Inferior parietal cortex (tissue), 1 donor: Measurements from ENCODE around the gene GNPTAB.
A peak's percentile ranks its signal among the peaks of the same experiment; 100 is the strongest.
"Not testable (repeated sequence)": the region's sequence is repeated elsewhere in the genome, so short reads cannot be mapped to it uniquely, and the experiment has no call there.

Experiments
- DNase-seq: peaks from one replicate; pipeline ENCODE4 v3.0.0-alpha.2; 2016; ENCODE audit errors: extremely low spot score

The GNPTAB gene

DNA sequence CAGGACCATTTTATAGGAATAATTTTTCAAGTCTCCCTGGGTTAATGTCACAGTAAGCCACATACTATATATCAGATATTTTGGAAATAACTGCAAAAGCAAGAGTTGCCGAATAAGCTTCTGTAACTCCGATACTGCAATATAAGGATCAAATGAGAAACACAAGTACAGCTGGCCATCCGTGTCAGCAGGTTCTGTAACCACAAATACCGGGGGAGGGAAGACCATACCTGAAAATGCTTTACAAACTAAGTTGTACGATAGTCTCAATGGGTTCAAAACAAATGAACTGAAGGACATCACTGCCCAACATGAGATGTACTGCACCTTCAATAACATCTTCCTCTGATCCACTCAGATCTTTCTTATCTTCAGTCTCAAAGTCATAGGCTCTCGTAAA lies 93.3 kb downstream of the GNPTAB start:
- no peak for DNase-seq

DNA sequence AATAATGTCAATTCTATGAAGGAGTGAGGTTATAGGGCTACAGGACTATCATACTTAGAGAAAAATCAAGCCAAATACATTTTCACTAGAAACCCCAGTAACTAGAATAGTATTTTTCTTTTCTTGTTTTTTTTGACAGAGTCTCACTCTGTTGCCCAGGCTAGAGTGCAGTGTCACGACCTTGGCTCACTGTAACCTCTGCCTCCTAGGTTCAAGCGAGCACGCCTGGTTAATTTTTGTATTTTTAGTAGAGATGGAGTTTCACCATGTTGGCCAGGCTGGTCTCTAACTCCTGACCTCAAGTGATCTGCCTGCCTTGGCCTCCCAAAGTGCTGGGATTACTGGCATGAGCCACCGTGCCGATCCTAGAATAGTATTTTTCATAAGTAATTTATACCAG lies 96.3 kb downstream of the GNPTAB start:
- DNase-seq: not testable (repeated sequence)

DNA sequence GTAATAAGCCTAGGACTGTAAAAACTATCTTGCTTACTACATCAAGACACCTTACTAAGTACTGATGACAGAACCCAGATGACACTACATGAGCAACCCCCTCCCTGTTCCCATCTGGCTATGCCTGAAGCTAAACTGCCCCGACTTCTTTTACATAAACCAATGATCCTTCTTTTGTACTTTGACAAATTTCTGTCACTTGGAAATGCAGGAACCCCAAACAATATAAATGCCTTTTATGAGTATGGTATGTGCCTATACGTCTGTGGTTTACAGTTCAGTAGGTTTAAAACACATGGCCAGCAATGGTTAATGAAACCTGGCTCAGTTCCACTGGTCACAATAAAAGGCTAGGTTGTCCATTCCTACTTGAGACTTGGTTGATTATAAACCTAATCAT lies 97.6 kb downstream of the GNPTAB start:
- DNase-seq: no peak

DNA sequence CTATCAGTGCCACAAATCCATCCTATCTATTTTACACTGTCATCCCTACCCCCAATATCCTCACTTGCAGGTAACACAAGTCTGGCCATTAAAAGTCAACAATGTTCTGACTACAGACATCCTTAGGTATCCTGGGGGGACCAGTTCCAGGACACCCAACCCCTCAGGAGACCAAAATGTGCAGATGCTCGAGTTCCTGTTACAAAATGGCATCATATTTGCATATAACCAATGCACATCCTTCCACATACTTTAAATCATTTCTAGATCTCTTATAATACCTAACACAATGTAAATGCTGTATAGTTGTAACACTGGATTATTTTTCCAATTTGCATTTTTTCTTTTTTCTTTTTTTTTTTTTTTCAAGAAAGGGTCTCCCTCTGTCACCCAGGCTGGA lies 98.4 kb downstream of the GNPTAB start:
- no peak for DNase-seq

DNA sequence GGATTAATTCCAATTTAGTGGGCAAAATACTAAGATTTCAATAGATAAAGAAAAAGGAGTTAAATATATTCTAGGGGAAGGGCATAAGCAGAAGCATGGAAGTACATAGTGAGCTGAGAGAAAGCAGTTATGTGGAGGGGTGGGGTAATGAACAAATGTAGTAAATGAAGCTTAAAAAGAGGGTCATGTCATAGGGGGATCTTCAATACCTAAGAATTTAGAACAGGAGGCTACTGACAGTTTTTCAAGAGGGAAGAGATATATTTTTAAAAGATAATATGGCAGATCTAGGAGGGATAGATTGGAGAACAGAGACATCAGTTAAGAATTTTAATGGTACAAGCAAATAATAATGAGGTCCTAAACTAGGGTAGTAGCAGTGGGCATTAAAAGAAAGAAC lies 100.9 kb downstream of the GNPTAB start:
- no peak for DNase-seq

DNA sequence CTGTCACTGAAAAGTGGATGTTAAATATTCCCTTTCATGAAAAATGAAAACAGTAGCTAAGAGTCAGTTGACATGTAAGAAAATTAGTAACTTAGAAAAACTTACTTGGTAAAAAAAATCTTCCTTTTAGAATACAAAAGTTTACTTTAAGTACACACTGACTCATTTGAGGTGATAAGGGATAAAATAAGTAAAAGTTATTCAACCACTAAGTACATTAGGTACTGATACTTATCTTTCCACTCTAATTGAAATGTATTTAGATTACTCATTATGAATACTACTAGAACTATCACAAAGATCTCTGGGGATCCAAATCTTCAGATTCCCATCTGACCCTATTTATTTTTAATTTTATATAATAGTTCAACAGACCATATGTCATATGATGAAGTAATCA lies 103.7 kb downstream of the GNPTAB start:
- DNase-seq: no peak

DNA sequence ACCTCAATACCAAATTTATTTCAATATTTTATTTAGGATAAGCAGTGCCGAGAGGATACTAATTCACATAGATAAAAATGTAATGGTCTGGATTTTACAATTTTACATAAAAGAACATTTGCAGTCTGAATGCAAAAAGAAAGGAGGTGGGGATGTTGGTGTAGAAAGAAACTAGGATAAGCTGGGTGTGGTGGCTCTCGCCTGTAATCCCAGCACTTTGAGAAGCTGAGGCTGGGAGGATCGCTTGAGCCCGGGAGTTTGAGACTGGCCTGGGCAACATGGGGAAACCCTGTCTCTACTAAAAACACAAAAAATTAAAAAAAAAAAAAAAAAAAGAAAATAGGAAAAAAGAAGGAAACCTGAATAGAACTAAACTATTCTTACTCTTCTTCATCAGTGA lies 108.4 kb downstream of the GNPTAB start:
- no peak for DNase-seq

DNA sequence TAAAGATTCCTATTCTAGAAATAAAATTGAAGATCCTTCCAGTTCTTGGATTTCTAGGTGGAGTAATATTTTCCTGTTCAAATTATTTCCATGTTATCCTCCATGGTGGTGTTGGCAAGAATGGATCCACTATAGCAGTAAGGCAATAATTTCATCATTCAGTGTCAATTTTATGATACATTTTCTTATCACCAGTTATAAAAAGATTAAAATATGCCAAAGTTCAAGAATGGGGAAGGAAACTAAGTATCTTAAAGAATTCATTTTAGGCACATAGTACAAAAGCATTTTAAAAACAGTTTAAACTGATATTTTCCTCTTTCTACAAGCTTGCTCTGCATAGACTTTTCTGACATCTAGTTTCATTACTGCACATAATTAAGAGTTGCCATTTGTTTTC lies 110.6 kb downstream of the GNPTAB start:
- no peak for DNase-seq

DNA sequence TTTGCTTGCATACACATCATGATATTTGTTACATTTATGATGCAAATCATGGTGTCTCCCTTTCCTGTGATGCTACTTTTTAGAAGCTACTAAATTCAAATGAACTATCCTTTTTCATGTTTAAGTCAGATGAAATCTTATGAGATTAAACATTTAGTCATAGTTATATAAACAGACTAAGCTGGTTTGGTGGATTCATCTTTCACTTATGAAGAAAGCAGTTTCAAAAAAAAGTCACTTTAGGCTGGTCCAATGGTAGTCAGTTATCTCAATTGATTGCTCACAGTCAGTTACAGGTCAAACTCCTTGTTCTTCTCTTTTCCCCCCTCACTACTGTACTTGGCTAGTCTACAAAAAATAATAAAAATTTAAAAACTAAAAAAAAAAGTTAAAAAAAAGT lies 111.2 kb downstream of the GNPTAB start:
- DNase-seq: no peak

DNA sequence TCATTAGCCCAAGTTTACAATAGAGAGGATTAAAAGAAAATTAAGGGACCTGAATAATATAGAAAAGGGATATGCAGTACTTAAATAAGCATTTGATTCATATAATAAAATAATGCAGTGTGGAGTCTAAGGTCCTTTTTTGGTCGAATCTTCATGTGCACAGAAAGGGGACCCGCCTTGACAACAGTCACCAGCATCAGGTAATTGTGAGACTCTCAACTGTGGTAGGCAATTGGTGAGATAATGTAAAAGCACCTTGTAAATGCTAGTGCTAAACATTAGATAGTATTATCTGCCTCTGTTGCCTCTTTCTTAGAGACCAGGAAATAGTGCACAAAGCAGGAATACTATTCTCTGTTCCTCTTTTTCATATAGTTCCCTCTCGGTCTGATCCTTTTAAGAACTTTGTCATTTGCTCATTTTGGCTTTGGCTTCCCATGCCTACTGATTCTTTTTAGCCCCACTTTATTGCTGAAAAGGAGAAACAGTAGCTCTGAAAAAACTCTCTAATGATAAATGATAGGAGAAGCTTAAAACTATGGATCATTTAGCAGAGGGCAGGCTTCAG lies 115.8 kb downstream of the GNPTAB start:
- DNase-seq: no peak

DNA sequence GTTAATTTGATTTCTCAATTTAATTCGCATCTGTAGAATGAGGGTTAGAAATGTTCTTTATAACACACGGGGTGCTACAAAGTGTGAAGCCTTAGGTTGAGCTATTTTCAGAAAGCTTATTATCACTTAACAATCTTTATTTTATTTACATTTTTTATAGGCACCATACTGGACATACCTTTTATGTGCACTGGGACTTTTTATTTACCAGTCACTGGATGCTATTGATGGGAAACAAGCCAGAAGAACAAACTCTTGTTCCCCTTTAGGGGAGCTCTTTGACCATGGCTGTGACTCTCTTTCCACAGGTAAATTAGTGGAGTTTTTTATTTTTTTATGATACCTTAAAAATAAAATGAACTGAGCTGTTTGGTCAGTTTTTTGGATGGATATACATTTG lies 116.8 kb downstream of the GNPTAB start:
- DNase-seq: no peak

DNA sequence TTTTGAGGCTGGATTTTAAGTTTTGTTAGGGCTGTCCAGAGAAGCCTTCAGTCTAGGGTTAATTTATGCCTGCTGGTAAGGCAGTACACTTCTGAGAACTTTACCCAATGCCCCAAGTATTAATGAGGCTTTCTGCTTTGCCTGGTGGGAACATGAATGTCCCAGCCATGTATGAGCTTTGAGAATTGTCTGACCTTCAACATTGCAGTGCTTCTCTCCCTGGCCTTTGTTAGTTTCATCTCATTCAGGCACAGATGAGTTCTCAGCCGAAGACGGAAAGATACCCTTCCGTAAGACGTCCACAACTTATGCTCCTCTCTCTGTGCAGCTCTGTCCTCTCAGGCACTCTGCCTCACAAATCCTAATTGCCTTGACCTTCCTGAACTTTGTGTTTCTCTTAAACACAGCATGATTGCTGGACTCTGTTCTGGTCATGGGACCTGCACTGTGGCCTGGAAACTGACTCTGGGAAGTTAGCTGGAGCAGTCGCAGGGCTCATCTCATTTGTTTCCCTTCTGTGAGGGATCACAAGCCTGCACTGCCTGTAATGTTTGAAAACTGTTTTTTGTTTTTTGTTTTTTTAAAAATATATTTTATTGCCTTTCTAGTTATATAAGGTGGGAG lies 117.6 kb downstream of the GNPTAB start:
- peak; percentile 42 for DNase-seq

DNA sequence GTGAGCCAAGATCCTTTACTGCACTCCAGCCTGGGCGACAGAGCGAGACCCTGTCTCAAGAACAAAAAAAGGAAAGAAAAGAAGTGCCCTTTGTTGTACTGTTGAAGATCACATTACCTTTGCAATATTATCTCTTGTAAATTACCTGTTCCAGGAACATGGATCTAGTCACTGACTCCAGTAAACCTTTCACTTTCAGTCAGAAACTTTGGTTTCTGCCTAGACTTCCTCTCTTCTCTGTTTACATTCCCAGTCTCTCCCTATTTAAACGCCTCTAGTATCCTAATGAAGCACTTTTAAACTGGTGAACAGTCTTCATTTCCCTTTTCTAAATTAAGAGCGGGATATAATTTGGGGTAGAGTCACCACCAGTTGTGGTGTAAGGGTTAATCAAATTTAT lies 120.5 kb downstream of the GNPTAB start:
- no peak for DNase-seq

DNA sequence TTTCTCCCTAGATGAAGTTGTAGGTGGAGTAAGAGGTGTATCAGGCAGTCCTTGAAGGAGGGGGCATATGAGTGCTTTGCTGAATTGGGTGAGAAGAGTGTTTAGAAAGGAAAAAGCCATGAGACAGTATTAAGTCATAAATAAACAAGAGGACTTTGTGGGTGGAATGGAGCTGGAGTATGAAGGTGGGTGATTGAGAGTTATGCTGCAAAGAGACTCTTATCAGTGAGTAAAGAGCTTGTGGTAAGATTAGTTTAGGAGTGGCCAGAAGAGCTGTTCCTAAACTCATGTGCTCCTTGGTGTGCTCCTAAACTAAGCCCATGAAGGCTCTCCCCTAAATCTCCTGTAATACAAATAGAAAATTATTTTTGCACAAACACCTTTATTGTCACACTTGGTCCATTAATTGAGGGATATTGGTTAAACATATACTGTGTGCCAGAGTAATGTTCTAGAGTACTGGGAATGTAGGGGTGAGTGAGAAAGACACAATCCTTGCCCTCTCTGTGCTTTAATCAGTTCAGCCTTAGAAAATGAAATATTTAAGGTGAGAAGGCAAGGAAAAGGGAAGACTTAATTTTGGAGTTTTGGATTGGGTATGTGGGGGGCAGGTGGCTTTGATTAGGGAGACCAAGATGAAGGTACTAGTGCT lies 123.5 kb downstream of the GNPTAB start:
- DNase-seq: no peak

DNA sequence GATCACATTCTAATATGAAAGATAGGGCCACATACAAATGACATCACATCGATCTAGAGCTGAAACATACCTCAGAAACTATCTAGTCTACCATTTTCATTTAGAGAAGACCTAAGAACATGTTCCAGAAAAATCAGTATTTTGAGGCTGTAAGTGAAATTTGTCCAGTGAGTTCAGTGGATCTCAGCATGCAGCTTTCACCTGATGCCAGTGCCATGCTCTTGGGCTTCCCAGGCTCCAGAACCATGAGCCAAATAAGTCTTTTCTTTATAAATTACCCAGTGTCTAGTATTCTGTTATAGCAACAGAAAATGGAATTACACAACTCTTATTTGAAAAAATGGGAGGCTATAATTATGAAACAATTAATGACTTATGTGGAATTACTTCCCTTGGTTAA lies 124.4 kb downstream of the GNPTAB start:
- DNase-seq: no peak

DNA sequence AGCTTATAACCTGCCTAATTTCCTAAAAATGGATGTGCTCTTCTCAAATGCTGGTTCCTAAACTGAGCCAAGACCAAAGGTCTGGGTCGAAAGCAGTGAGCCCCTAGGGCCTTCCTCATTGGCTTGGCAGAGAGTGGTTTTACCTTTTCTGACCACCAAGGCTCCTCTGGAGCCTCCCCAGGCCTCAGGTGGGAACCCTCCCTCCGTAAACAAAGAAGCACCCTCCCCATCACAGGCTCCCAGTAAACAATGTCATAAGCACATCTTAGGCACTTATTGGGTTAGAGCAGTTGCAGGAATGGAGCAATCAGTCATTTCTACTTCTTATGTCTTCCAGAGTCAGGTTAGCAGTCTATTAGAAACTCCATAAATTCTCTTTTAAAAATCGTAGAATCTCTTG lies 127.3 kb downstream of the GNPTAB start:
- DNase-seq: no peak

DNA sequence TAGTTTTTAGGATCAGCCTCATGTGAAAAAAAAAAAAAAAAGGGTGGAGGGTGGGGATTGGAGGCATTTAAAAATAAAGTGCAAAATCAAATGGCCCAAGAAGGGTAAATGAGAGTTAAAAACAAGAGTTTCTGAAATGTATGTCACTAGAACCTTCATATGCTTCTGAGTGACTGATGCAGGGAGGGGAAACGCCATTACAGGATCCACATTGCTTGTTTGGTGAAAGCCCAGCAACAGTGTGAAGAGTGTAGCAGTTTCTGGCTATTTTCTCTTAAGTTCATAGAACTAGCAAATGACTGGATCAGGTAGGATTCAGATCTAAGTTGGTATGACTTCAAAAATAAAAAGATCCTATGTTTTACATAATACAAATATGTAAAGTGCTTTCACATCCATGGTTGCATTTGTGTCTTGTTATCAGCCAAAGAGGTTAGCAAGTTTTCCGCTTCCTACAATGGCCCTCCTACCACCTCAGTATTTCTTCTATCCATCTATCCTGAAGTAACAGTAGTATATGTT lies 130.4 kb downstream of the GNPTAB start:
- no peak for DNase-seq

DNA sequence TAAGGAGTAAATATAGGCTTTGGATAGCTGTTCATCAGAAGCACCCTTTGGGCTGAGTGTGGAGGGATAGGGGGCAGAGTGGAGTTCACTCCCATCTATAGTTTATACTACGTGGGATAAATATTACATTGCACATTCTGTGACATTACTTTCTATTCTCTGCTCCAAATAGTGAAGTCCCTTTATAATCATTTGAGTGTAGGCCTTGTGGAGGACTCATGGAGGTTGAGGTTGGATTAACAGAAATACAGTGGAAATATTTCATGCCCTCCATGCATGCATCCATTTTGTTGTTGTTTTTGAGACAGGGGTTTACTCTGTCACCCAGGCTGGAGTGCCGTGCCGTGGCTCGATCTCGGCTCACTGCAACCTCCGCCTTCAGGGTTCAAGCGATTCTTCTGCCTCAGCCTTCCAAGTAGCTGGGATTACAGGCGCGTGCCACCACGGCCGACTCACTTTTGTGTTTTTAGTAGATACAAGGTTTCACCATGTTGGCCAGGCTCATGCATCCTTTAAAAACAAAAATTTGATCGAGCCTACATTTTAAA lies 131.9 kb downstream of the GNPTAB start:
- peak; percentile 54 for DNase-seq

DNA sequence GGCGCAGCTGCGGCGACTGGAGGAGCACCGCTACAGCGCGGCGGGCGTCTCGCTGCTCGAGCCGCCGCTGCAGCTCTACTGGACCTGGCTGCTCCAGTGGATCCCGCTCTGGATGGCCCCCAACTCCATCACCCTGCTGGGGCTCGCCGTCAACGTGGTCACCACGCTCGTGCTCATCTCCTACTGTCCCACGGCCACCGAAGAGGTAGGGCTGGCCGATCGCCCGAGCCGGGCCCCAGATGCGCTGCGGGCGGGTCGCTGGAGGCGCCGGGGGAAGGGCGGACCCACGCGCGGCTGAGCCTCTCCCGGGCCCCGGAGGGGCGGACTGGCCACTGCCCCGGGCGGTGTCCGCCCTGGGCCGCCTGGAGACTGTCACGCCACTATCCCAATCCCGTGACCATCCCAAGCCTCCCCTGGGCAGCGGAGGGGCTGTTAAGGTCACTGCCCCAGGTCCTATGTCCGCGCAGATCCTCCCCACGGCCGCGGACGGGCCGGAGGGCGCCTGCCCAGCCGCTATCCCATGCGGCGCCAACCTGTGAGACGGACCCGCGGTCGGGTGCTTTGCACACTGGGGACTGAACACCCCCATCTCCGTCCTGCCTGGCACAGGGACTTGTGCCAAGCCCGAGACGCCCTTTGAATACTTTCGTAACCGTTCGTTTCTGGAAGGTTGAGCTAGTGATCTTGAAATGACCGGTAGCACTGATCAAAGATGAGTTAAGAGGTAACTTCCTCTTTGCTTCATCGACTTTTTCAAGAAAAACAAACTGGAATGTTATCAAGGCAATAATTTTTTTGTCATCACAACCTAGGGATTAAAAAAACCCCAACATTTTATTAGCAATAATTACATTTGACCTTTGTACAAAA lies 132.6 kb downstream of the GNPTAB start:
- DNase-seq: peak; percentile 57

DNA sequence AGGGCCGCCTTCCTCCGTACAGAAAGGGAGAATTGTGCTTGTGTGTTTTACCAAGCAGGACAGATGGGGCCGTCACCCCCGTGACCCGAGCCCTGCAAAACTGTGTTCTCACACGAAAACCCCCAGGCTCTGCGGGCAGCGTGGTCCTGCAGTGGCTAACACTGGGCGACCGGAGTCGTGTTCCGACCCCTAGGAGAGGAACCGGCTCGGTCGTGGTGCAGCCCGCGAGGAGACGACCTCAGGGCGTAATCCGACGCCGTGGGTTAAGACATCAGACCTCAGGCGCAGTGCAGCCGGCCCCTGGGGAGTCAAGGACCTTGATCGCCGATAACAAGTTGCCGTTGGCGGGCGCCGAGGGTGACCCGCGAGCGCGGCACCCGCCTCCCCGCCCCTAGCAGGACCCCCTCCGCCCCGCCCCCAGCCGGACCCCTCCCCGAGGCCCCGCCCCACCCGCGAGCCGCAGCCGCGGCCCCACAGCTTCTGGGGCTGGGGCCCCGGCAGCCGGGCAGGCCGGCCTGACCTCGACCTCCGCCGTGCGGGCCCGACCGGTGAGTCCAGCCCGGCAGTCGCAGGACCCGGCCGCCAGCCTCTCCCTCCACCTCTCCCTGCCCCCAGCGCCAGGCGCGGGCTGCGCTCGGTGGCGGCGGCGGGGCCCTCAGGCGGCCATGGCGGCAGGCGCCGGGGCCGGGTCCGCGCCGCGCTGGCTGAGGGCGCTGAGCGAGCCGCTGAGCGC lies 133.4 kb downstream of the GNPTAB start, which contains the start of gene CHPT1:
Gene CHPT1 (plus strand): TSS at position 444 of the 733 bp plus-strand sequence. CDS start 222 bp downstream, at position 666.
- DNase-seq: peak; percentile 70
